IPS-20b (cell line): ENCODE results near the gene AKNA.

Experiments used
- H3K27ac ChIP-seq: one replicate; pipeline ENCODE4 v1.5.1; 2013; ENCODE audit warnings: low read length
- H3K27me3 ChIP-seq: 2 replicates; pipeline ENCODE4 v1.6.1; 2013; ENCODE audit warnings: mild to moderate bottlenecking, low read length, inconsistent platforms; ENCODE audit not compliant: insufficient read depth
- H3K36me3 ChIP-seq: 2 replicates; pipeline ENCODE4 v1.6.1; 2013; ENCODE audit warnings: low read depth, mild to moderate bottlenecking, inconsistent platforms, low read length, moderate library complexity; ENCODE audit not compliant: insufficient read depth
- H3K4me1 ChIP-seq: 2 replicates; pipeline ENCODE4 v1.6.1; 2013; ENCODE audit warnings: mild to moderate bottlenecking, control low read depth, inconsistent platforms, low read length, moderate library complexity; ENCODE audit not compliant: insufficient read depth
- H3K4me3 ChIP-seq: 2 replicates; pipeline ENCODE4 v1.5.1; 2013; ENCODE audit warnings: mild to moderate bottlenecking, low read length, inconsistent platforms
- H3K9ac ChIP-seq: 2 replicates; pipeline ENCODE4 v1.6.1; 2013; ENCODE audit warnings: low read depth, mild to moderate bottlenecking, inconsistent platforms, low read length, moderate library complexity
- H3K9me3 ChIP-seq: 2 replicates; pipeline ENCODE4 v1.6.1; 2013; ENCODE audit warnings: mild to moderate bottlenecking, low read depth, low read length, inconsistent platforms; ENCODE audit not compliant: insufficient read depth

Gene AKNA

GRCh38 chr9:114310471-114311450, 77.0 kb downstream of the AKNA start:
- 0 out of 2 replicates have a peak, but pooled peaks cover 4% of the 10 kb centered on the region for H3K36me3 ChIP-seq

GRCh38 chr9:114309096-114309495, 78.7 kb downstream of the AKNA start:
- Histone ChIP-seq H3K27me3 (no peaks in the 10 kb centered on the region), H3K9ac (no peak overlapping the region)

More at GRCh38 chr9:114310471-114311450, 77.0 kb downstream of the AKNA start:
- Histone ChIP-seq H3K4me3 (no peak overlapping the region), H3K27me3 (no peaks in the 10 kb centered on the region), H3K9me3 (no peaks in the 10 kb centered on the region), H3K4me1 (no peaks in the 10 kb centered on the region), H3K9ac (no peak overlapping the region), H3K27ac (no peak overlapping the region)

GRCh38 chr9:114308361-114308950, 79.3 kb downstream of the AKNA start:
- 0 out of 2 replicates have a peak, but pooled peaks cover 8% of the 10 kb centered on the region for H3K36me3 ChIP-seq
- H3K27ac ChIP-seq = no peak overlapping the region
- H3K4me3 ChIP-seq = no peak overlapping the region
- no peaks in the 10 kb centered on the region for H3K27me3 ChIP-seq
- H3K4me1 ChIP-seq = no peaks in the 10 kb centered on the region
- H3K9me3 ChIP-seq = no peaks in the 10 kb centered on the region
- H3K9ac ChIP-seq = no peak overlapping the region

More at GRCh38 chr9:114309096-114309495, 78.7 kb downstream of the AKNA start:
- H3K4me3 ChIP-seq = no peak overlapping the region
- H3K9me3 ChIP-seq = no peaks in the 10 kb centered on the region
- no peaks in the 10 kb centered on the region for H3K4me1 ChIP-seq
- 0 out of 2 replicates have a peak, but pooled peaks cover 8% of the 10 kb centered on the region for H3K36me3 ChIP-seq
- no peak overlapping the region for H3K27ac ChIP-seq

DNA sequence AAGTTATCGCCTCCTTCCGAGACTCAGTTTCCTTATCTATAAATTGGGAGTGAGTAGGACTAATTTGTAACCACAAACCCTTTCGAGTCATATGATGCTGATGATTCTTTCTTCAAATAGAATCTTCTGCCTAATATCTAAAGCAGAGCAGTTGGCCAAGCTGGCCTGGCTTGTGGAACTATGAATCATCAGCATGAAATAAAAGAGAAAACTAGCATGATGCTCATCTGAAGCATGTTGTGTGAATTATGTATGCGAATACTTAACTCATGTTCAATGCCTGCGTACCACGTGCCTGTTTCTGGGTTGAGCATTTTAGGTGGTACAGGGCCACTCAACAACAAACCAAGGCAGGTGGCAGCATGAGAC, 79.9 kb downstream of the AKNA start:
- Histone ChIP-seq H3K4me3 (no peak overlapping the region), H3K9ac (no peak overlapping the region), H3K27ac (no peak overlapping the region), H3K36me3 (0 out of 2 replicates have a peak, but pooled peaks cover 8% of the 10 kb centered on the region), H3K27me3 (no peaks in the 10 kb centered on the region), H3K9me3 (no peaks in the 10 kb centered on the region), H3K4me1 (no peaks in the 10 kb centered on the region)

DNA sequence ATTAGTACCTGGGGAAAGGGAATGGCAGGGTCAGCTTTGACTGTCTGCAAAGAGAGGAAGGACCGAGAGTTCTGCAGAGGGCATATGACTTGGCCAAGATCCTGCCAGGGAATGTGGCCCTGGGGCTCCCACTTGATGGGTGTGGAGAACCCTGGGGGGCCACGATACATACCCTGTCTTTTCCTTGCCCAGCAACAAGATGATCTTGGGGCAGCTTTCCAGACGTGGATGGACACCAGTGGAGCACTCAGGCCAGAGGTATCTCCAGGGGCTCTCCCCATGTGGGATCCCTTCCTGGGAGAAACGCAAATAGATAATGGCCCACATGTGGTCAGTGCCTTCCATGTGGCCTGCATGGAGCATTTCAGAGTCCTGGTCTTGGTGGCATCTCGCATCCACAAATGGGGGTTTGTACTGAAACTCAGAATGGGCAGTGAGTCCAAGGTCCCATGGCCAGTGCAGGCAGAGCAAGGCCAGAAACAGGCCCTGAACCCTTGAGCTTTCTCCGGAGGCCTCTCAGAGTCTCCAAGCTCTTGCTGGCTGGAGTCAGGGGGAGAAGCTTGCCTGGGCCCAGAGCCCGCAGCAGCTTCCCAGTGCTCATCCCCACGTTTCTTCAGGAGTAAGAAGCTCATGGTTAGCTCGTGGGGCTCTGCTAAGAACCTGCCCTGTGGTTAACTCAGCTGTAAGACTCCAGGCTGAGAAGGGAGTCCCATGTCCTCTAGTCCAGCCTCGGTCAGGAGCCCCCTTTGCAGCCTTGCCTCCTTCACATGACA, 83.2 kb downstream of the AKNA start:
- H3K9me3 ChIP-seq = no peaks in the 10 kb centered on the region
- peaks cover 10% of the 10 kb centered on the region for H3K36me3 ChIP-seq
- no peak overlapping the region for H3K27ac ChIP-seq
- H3K27me3 ChIP-seq = no peaks in the 10 kb centered on the region
- H3K9ac ChIP-seq = no peak overlapping the region
- H3K4me1 ChIP-seq = no peaks in the 10 kb centered on the region
- no peak overlapping the region for H3K4me3 ChIP-seq

DNA sequence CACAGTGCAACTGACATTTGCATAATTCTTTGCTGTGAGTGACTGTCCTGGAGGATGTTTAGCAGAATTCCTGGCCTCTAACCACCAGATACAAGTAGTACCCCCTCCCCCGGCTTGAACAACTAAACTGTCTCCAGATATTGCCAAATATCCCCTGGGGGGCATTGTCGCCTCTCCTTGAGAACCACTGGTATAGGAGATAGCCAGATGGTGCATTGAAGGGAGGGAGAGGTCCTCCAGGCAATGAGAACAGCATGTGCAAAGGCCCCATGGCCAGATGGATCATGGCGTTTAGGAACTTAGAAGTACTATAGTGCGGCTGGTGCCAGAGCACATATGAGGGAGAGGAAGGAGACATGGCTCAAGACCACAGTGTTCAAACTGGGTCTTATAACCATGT, 83.8 kb downstream of the AKNA start:
- H3K9ac ChIP-seq = no peak overlapping the region
- no peaks in the 10 kb centered on the region for H3K9me3 ChIP-seq
- peaks cover 13% of the 10 kb centered on the region for H3K36me3 ChIP-seq
- H3K4me1 ChIP-seq = no peaks in the 10 kb centered on the region
- no peaks in the 10 kb centered on the region for H3K27me3 ChIP-seq
- H3K27ac ChIP-seq = no peak overlapping the region
- no peak overlapping the region for H3K4me3 ChIP-seq

- H3K27me3 ChIP-seq = no peaks in the 10 kb centered on the region
- H3K27ac ChIP-seq = no peak overlapping the region
- no peaks in the 10 kb centered on the region for H3K4me1 ChIP-seq
- no peaks in the 10 kb centered on the region for H3K9me3 ChIP-seq
- peaks cover 13% of the 10 kb centered on the region for H3K36me3 ChIP-seq
- H3K4me3 ChIP-seq = no peak overlapping the region
- H3K9ac ChIP-seq = no peak overlapping the region
Observed at GRCh38 chr9:114303571-114303970, 84.2 kb downstream of the AKNA start.

GRCh38 chr9:114302727-114303126, 85.1 kb downstream of the AKNA start:
- no peak overlapping the region for H3K9ac ChIP-seq
- H3K4me1 ChIP-seq = no peaks in the 10 kb centered on the region
- H3K27me3 ChIP-seq = no peaks in the 10 kb centered on the region
- H3K9me3 ChIP-seq = no peaks in the 10 kb centered on the region
- H3K4me3 ChIP-seq = no peak overlapping the region
- peaks cover 16% of the 10 kb centered on the region for H3K36me3 ChIP-seq
- H3K27ac ChIP-seq = no peak overlapping the region

DNA sequence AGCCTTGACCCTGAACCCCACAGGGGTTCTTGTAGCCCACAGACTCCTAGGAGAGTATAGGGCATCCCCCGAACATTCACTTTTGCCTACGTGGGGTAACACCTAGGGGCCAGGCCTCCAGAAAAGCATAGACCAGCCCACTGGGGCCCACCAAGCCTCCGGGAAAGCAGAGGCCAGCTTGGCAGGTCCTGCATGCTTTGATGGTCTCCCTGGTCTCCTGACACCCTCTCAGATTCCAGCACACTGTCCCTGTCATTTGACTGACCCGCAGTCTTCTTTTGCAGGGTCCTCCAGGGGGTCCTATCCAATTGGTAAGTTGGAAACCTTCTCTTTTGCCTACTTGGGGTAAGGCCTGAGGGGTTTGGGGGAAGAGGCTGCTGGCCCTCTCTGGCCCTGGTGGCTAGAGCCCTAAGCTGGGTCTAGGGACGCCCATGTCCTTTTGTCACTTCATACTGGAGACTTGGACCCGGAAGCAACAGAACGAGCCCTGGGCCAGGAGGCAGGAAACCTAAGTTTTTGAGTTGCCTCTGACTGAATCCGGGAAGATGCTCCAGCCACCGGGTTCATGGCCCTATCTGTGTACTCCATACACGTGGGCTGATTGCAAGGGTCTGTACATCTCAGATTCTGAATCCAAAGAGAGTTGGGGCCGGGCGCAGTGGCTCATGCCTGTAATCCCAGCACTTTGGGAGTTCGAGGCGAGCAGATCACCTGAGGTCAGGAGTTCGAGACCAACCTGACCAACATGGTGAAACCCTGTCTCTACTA, 85.8 kb downstream of the AKNA start:
- no peak overlapping the region for H3K9ac ChIP-seq
- no peak overlapping the region for H3K27ac ChIP-seq
- H3K4me1 ChIP-seq = no peaks in the 10 kb centered on the region
- H3K9me3 ChIP-seq = no peaks in the 10 kb centered on the region
- H3K36me3 ChIP-seq = peaks cover 16% of the 10 kb centered on the region
- H3K4me3 ChIP-seq = no peak overlapping the region
- no peaks in the 10 kb centered on the region for H3K27me3 ChIP-seq

DNA sequence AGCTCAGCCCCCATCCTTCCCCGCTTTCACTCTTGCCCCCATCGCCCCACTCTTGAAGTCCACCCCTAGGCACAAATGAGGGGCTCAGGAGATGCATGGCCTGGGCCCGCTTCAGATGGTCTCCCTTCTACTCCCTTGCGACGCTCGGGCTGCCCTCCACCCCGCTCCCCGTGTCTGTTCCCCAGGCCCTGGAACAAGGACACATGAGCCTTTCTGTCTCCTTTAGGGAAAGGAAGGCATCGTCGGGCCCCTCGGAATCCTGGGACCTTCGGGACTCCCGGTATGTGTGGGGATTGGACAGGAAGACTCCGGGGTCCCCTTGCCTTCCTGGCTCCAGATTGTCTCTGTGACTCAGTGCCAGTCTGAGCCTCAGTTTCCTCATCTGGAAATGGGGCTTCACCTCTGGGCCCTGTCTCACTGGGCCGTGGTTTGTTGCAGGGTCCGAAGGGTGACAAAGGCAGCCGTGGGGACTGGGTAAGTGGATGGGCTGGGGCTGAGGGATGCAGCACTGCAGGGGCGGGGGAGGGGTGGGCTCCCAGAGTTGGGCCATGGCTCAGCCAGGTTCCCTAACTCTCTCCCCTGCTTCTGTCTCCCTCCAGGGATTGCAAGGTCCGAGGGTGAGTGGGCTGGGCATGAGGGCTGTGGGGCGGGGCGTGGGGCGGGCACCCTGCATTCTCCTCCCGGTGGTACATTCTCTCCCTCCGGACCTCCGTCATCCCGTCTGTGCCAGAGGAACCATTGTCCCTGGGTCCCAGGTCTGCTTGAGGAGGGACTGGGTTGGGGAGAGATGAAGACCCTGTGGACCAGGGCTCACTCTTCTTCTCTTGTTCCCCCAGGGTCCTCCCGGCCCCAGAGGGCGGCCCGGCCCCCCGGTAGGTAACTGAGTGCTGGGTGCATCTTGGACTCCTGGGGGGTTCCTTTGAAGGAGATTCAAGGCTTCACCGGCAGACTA, 86.7 kb downstream of the AKNA start:
- Histone ChIP-seq H3K4me1 (no peaks in the 10 kb centered on the region), H3K4me3 (no peak overlapping the region), H3K9me3 (peaks cover 3% of the 10 kb centered on the region; the same call in 1 of the 2 replicates), H3K27ac (no peak overlapping the region), H3K36me3 (peaks cover 22% of the 10 kb centered on the region), H3K9ac (no peak overlapping the region), H3K27me3 (no peaks in the 10 kb centered on the region)
